Sciatic nerve (tissue), 2 donors: ENCODE data around the gene GHR. TPM values are rescaled to one million over a fixed set of nuclear protein-coding genes. Genes with fewer than 3 reads are reported as not detected.

Experiments used
- ATAC-seq: fragments of 200-7000 bp; cut with Tn5 transposase; one replicate; pipeline ENCODE4 v1.9.1; 2020; ENCODE audit warnings: mild to moderate bottlenecking, moderate library complexity
- DNase-seq: peaks from one replicate; pipeline ENCODE4 v3.0.0-alpha.2; 2020; ENCODE audit warnings: low spot score
- intact Hi-C: fragments of 100-400 bp; cut with DNase I; formaldehyde crosslinking; loops from one replicate; pipeline ENCODE4 v1.14.2; 2022
- total RNA-seq: library from RNA; stranded (reverse); fragmentation: NEBNext Ultra II Directional; extraction: Animal tissue kit (Norgen Biotek cat#: 25700); gene quantifications from one replicate; pipeline ENCODE4 v1.2.1, GENCODE V29; 2021
- donor health status: DM: no; HTN: no; CAD: no.
- donor health status: DM: no; HTN: no; CAD: no.

Gene GHR
- total RNA-seq, 1 donor from 2014 or later: 31.0 TPM

DNA sequence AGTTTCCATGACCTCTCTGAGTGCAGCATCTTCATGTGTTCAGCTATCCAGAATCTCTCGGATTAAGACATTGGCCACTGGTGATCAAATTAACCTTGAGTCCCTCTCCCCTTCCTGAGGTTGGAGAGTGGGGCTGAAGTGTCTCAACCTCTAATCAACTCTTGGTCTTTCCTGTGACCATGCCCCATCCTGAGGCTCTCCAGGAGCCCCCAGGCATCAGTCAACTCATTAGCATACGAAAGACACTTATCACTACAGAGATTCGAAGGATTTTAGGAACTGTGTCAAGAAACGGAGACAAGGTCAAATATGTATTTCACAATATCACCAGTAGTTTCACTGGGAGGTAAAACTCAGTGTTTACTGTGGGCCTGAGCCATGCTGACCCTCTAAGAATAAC, 203.2 kb downstream of the GHR start:
- DNase-seq (no peak), ATAC-seq (no peak)
- intact Hi-C loops: no loop called here

- intact Hi-C loops: no loop called here
- ATAC-seq (no peak), DNase-seq (no peak)
Measured at GRCh38 chr5:42628821-42629220, 205.6 kb downstream of the GHR start.

DNA sequence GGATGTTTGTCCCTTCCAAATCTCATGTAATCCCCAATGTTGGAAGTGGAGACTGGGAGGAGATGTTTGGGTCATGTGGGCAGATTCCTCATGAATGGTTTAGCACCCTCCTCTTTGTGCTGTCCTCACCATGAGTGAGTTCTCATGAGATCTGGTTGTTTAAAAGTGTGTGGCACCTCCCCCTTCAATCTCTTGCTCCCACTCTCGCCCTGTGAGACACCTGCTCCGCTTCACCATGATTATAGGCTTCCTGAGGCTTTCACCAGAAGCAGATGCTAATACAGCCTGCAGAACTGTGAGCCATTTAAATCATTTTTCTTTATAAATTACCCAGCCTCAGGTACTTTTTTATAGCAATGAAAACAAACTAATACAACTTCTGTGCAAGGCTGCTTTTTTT, 206.0 kb downstream of the GHR start:
- DNase-seq: no peak
- no peak for ATAC-seq
- intact Hi-C loops: no loop called here

DNA sequence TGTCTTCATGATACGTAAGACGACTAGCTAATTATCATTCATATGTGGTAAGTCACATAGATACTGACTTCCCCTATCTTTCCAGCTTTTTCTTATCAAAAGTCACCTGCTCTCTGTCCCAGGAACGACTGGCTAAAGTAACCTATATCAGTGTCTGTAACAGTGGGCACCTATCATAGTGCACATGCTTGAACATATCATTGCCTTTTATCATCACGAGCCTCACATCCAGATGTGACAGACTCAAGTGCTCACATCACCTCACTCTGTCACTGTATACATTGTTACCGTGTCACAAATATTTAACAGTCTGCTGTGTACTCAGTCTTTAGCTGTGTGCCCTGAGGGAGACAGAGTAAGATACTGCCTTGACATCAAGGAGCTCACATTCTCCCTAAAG, 208.0 kb downstream of the GHR start:
- ATAC-seq: no peak
- intact Hi-C loops: no loop called here

DNA sequence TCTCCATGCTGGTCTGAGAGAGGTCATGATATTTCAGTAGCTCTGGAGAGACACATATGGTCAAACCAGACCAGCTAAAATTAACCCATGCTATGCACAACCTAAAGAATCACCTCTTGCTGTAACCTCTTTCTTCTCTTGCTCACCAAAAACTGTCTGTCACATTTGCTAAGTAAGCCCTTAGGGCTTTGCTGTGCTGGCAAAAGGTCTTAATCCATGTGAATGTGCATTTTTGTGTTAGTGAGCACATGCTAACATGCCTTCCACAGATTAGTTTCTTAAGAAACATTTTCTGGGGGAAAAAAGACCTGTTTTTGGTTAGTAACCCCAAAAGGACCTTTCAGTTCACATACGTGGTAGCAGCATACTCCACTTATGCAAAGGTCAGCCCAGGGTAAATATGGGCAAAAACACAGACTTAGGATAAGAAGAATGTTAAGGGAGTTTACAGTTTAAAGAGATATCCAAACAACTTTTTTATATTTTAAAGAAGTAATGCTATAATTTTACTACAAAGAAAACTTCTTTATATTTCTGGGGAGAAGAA, 209.2 kb downstream of the GHR start:
- intact Hi-C loops: no loop called here
- no peak for DNase-seq
- ATAC-seq: no peak

More for the DNA sequence above, 208.0 kb downstream of the GHR start:
- DNase-seq: no peak

GRCh38 chr5:42634575-42634974, 211.3 kb downstream of the GHR start:
- no peak for ATAC-seq
- DNase-seq: no peak
- intact Hi-C loops: no loop called here

DNA sequence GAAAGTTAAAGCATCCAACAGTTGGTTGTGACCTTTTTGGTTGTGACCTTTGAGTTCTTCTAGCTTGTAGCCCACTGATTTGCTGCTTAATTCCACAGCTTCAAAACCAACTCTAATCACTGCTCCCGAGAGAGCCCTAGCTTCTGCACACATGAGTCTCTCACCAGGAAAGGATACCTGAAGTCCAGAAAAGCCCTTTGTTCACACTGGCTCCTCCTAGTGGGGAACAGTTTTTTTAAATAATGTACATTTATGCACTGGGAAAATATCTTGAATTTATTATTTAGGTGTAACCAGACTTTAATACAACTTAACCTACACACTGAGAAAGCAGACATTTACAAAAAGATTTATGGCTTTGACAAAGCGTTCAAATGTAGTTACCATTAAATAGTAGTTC, 213.2 kb downstream of the GHR start:
- ATAC-seq: no peak
- no peak for DNase-seq
- intact Hi-C loops: no loop called here

- DNase-seq (no peak), ATAC-seq (no peak)
- intact Hi-C loops: no loop called here
Measured at GRCh38 chr5:42636946-42637345, 213.7 kb downstream of the GHR start.

DNA sequence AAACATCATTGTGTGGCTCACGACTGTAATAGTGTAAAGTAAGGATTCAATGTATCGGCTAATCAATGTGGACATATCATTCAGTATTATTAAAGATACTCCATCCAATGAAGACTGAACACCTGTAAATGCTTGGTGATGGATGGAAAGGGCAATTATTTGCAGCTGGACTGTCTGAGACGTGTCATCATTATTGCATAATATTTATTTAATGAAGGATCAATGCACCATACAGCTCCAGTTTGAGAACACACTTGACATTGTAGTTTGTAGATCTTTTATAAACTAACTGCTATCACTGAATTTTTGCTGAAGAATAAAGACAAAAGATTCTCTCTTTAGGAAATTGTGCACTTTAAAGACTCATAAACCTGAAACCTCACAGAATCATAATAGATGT, 215.7 kb downstream of the GHR start:
- intact Hi-C loops: no loop called here
- ATAC-seq (no peak), DNase-seq (no peak)

DNA sequence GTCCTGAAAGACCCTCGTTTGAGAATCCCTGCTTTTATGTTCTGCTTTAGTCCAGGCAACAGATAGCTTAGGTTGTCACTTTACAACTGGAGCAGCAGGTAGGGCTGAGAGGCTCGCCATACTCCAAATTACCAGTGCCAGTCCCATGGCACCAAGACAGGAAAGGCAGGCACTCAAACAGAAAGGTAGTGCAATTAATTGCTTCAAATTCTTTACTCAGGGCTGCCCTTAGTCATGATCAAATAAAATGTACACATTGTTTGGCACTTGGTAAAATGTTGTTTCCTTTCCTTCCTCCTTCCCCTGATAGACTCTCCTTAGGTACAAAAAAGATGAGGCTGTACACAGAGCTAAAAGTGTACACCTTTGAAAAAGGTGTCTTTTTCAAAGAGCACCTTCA, 217.6 kb downstream of the GHR start:
- intact Hi-C loops: no loop called here
- no peak for ATAC-seq
- DNase-seq: no peak

DNA sequence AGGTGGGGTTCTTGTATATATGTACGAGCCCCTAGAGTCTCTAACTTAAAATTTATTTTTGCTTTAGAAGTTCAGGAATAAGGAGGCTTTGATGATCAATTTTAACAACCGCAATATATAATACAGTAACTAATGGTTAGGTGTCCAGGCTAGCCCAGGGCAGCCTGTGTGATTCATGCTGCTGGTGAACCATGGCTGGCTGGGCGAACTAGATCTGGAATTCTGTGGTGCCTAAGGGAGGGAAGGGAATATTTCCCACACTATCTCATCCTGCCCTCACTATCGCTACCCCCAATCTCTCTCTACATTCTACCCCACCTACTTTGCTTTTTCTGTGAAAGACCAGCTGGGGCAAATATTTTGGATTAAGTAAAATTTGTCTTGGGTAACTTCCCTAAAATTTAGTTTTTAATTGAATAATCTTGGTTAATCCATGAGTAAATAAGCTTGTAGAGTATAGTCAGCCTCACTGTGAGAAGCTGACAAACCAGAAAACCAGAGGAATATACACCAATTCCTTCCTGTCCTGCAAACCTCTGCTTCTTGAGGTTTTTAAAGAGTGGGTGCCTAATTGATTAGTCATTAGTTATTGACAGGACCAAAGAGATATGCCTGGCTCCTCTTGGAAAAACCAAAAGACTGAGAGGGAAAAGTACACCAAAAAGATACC, 218.2 kb downstream of the GHR start:
- intact Hi-C loops: no loop called here

DNA sequence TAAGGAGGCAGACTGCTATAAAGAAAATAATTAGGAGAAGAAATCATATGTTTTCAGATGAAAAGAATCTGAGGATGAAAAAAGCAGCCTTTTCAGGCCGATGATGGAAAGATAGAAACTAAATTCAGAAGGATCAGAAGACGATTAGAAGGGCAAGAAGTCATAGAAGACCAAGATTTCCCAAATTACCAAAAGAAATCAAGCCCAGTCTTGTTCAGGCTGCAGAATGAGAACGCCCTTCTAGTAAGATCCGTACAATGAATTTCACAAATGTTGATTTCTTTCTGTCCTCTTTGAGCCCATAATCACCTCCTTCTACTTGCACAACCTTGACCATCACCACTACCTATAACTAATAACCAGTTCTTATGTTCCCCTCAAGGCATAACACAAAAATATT, 218.8 kb downstream of the GHR start:
- intact Hi-C loops: no loop called here
- ATAC-seq: no peak

More for the DNA sequence above, 218.2 kb downstream of the GHR start:
- ATAC-seq (no peak), DNase-seq (no peak)

DNA sequence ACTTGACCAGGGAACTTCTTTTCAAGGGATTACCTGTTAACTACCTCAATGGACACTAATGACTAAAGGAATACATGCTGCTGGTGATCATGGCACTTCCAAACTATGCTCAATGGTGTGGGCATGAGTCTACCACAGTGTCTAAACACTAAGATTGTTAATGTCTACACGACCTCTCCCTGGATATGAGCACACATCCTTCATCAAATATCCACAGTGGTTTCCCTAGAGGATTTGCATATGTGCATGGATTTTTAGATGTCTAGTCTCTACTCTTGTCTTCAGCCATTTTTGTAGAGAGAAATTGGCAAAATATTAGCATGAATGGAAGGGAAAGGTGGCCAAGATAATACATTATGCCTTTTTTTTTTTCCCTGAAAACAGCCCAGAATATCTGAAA, 220.1 kb downstream of the GHR start:
- DNase-seq (no peak), ATAC-seq (no peak)
- intact Hi-C loops: no loop called here

More for the DNA sequence above, 218.8 kb downstream of the GHR start:
- no peak for DNase-seq

- intact Hi-C loops: no loop called here
- DNase-seq (no peak), ATAC-seq (no peak)
Measured at GRCh38 chr5:42645138-42645537, 221.9 kb downstream of the GHR start.

GRCh38 chr5:42648036-42648435, 224.8 kb downstream of the GHR start:
- no peak for DNase-seq
- intact Hi-C loops: no loop called here
- no peak for ATAC-seq

- intact Hi-C loops: no loop called here
- DNase-seq (no peak), ATAC-seq (no peak)
Measured at GRCh38 chr5:42648915-42649314, 225.7 kb downstream of the GHR start.

DNA sequence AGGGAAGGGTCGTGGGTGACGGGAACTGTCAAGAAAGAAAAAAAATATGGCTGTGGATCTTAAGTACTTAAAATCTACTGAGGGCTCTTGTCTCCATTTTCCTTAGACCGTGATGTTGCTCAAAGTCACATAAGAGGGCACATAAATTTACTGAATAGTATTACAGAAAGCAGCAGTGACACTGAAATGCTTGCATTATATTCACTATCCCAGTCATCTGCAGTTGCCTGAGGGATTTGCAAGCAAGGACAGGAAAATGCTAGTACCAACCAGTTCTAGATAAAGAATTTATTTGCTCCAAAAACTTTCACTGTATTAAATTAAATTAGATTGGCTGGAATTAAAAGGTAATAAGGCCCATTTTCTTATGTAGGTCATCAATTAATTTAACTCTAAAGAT, 226.8 kb downstream of the GHR start:
- intact Hi-C loops: no loop called here

DNA sequence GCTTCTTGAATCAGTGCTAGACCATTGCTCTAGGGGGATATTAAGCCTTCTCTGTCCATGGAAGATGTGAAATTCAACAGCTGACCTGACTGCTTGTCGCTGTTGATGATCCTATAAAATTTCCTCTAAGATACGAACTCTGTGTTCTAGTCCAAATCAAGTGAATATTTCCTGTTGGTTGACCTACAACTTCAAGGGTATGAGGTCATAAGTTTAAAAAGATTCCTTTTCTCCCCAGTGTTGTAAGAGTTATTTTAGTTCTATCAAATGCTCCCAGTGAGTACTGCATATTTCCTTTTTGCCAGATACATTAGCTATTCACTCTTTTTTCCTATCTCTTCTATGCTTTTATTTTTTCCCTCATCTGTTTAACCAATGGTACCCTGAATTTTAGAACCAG, 230.5 kb downstream of the GHR start:
- intact Hi-C loops: no loop called here
- ATAC-seq: no peak
- DNase-seq: no peak

More for the DNA sequence above, 226.8 kb downstream of the GHR start:
- ATAC-seq: no peak
- DNase-seq: no peak

DNA sequence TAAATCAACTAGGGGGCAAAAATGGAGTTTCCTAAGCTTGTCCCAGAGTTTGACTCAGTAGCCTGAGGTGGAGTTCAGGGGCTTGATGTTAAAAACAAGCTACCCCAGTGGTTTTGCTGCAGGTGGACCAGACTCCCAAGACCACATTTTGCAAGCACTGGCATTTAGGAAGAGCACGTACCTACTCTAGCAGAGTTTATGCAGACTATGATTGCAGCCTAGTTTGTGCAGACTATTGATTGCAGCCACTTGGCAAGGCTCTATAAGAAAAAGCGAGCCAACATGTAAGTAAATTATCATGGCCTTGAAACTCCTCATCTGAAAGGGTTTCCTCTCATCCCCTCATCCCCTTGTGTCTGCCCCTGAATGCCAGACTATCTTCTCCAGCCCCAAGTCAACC, 231.4 kb downstream of the GHR start:
- no peak for DNase-seq
- intact Hi-C loops: no loop called here
- ATAC-seq: no peak

DNA sequence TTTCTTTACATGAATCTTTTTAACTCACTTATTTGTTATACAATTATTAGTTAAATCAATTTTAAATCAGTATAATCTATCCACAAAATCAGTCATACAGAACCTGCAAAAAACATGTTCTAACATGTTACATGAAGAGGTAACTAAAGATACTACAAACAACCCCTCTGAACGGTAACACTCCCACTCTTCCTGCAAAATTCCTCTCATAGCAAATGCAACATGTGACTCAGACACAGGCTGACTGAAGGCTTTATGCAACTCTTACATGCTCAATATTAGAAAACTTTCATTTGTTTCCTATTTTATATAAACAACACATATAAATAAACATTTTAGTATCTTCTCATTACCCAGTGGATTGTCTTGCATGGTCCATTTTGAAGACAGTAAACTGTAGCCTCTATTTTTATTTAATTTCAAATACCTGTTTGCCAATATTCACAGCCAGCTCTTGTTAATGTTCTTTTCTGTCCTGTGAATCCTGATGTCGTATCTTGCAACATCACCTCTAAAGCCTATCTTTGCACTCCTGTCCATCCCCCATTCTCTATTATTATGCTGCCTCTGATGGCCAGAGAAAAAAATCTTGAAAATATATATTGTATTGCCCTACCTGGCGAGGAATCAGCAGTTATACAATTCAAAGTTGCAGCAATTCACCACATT, 232.9 kb downstream of the GHR start:
- peak; percentile 41 for ATAC-seq
- intact Hi-C loops: no loop called here
- DNase-seq: no peak

- intact Hi-C loops: no loop called here
- DNase-seq: no peak
- peak; percentile 53 for ATAC-seq
Measured at GRCh38 chr5:42656651-42657015, 233.4 kb downstream of the GHR start.
